ENCODE data around the gene RTL10. TPM values are rescaled to one million over a fixed set of nuclear protein-coding genes. Genes with fewer than 3 reads are reported as not detected.

RTL10 gene
- 7.8 and 8.0 TPM in 2 replicates for polyA plus RNA-seq (2012; rRNA removed)
- polyA plus RNA-seq (2012; cell fraction: cytosol; rRNA removed) = 3.0 and 4.0 TPM in 2 replicates
- 23.0 and 24.3 TPM in 2 replicates for polyA plus RNA-seq (2012; cell fraction: nucleus; rRNA removed)

- TF ChIP-seq CTCF (IDR thresholded peaks at IDR 0.05) (no peak), SMC3 (IDR thresholded peaks at IDR 0.05; ENCODE audit: low read depth, low read length) (no peak), MAX (IDR thresholded peaks at IDR 0.05; ENCODE audit: low read depth) (peak; percentile 65; the same call in 1 of the 2 replicates), GATA2 (CRISPR knock-in tag; IDR thresholded peaks at IDR 0.05) (peak; percentile 48), USF2 (IDR thresholded peaks at IDR 0.05; ENCODE audit: borderline replicate concordance, low read depth, low read length) (no peak), ELF1 (IDR thresholded peaks at IDR 0.05) (no peak), MEF2A (IDR thresholded peaks at IDR 0.05; ENCODE audit: borderline replicate concordance, low read depth) (no peak), TEAD4 (IDR thresholded peaks at IDR 0.05; ENCODE audit: borderline replicate concordance, insufficient read depth) (no peak), TAF1 (IDR thresholded peaks at IDR 0.05; ENCODE audit: borderline replicate concordance, low read depth, low read length) (peak; percentile 90), FOXM1 (IDR thresholded peaks at IDR 0.05; ENCODE audit: low read depth) (no peak), EP300 (IDR thresholded peaks at IDR 0.05; ENCODE audit: borderline replicate concordance in 1 of 2, low read depth in 1 of 2, low read length in 1 of 2) (no peak), RXRA (IDR thresholded peaks at IDR 0.05; ENCODE audit: borderline replicate concordance, low read depth) (no peak), YY1 (IDR thresholded peaks at IDR 0.05; ENCODE audit: low read depth) (no peak), POLR2AphosphoS5 (IDR thresholded peaks at IDR 0.05; ENCODE audit: low read depth, low read length) (peak; percentile 95), PBX3 (IDR thresholded peaks at IDR 0.05) (no peak), SIN3A (IDR thresholded peaks at IDR 0.05; ENCODE audit: borderline replicate concordance, low read depth, low read length) (peak; percentile 70; the same call in 1 of the 2 replicates), USF1 (IDR thresholded peaks at IDR 0.05; ENCODE audit: borderline replicate concordance, low read depth) (no peak; the same call in 1 of the 2 replicates), MXI1 (IDR thresholded peaks at IDR 0.05; ENCODE audit: low read depth, low read length) (peak; percentile 84), EZH2phosphoT487 (IDR thresholded peaks at IDR 0.05; ENCODE audit: borderline replicate concordance, low read depth) (no peak), FOSL2 (IDR thresholded peaks at IDR 0.05; ENCODE audit: borderline replicate concordance, low read depth) (no peak), RAD21 (IDR thresholded peaks at IDR 0.05; ENCODE audit: low read length) (peak; percentile 25; the same call in 1 of the 2 replicates), GABPA (IDR thresholded peaks at IDR 0.05; ENCODE audit: low read depth) (no peak), NRF1 (IDR thresholded peaks at IDR 0.05; ENCODE audit: low read depth, low read length) (peak; percentile 99)
- Histone ChIP-seq H3K9me3 (no peaks in the 10 kb centered on the region), H4K20me1 (ENCODE audit: insufficient read depth) (peaks cover 23% of the 10 kb centered on the region; the same call in 1 of the 2 replicates), H3K36me3 (replicated peaks in 1 of 2; ENCODE audit: control insufficient read depth in 1 of 2, insufficient read depth in 2 of 2, low read length in 1 of 2) (peaks cover 19 to 20% of the 10 kb centered on the region in 2 experiments), H3F3A (replicated peaks; ENCODE audit: insufficient read depth) (peaks cover 10% of the 10 kb centered on the region), H3K9me2 (no peaks in the 10 kb centered on the region), H3K4me2 (peak within 1 kb of the TSS; percentile 96), H3K9ac (peak within 1 kb of the TSS; percentile 93), H3K4me1 (ENCODE audit: control insufficient read depth in 1 of 2, insufficient read depth in 2 of 2, low read depth in 1 of 2, low read length in 1 of 2) (peaks cover 9 to 24% of the 10 kb centered on the region in 2 experiments; a peak in 3 of 4 replicates), H3K4me3 (ENCODE audit: low read depth in 2 of 2, low read length in 1 of 2) (peak within 1 kb of the TSS; percentile 92 to 96), H3K27me3 (ENCODE audit: insufficient read depth) (no peaks in the 10 kb centered on the region), H3K27ac (ENCODE audit: low read depth in 2 of 2, low read length in 1 of 2) (peak within 1 kb of the TSS; percentile 84 to 91), H2AFZ (ENCODE audit: low read depth) (peak within 1 kb of the TSS; percentile 79), H3K79me2 (ENCODE audit: insufficient read depth) (peaks cover 70% of the 10 kb centered on the region)
- POLR2A ChIA-PET = interaction anchor here (0.6 to 1.9 kb wide), 4 partner anchors 10 to 50 kb away, joined by 3 to 8 read pairs (median 3); no protein-coding TSS in a partner anchor
- DNase-seq = peak; percentile 98
- 0% methylated on average over 7 of the region's 81 CpGs for WGBS (ENCODE audit: low lambda C conversion rate)
- CTCF ChIA-PET = interaction anchor here (0.8 to 2.8 kb wide), 8 partner anchors 10 to 124 kb away, joined by 3 to 22 read pairs (median 4); no protein-coding TSS in a partner anchor
These were observed at the start of gene RTL10, which contains the start of gene GNB1L for GRCh38 chr22:19854778-19855503. Gene RTL10 (minus strand): TSS chr22:19854874. CDS start chr22:19852261, 2,613 bp downstream. Gene GNB1L (minus strand): TSS chr22:19854874. CDS start chr22:19821355, 33,519 bp downstream.
